ENCODE results near the gene TTC28. TPM values are rescaled to one million over a fixed set of nuclear protein-coding genes. Genes with fewer than 3 reads are reported as not detected.

The TTC28 gene
- total and polyA plus RNA-seq, 2 donors (not counting 3 experiments of a cell fraction or from before 2014, with no cell fraction given): 16.5 to 51.1 TPM

DNA sequence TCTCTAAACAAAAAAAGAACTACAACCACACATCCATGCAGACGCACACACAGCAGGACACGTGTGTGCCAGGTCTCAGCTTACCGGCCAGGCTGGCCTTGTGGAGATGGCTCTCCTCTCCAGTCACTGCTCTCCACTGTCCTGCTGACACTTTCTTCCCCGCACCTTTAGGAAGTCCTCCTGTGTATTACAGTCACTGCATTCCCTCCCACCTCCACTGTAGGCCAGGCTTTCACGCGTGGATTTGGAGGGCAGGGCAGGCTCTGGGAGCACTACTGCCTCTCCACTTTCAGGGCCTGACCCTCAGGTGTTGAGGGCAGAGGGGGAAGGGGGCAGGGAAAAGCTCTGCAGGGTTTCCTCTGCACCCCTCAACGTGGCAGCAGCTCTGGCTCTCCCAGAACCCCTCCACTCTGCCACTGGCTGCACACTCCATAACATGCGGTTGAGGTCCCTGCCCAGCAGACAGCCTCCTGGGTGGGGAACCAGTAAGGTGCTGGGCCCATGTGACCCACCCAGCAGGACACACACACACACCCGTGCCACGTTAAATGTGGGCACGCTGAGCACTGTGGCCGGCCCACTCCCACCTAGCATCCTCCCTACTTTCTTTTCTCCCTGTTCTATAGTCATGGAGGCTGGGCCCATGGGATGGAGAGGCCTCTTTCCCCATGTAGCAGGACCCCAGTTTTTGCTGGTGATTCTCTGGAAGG lies 653.6 kb downstream of the TTC28 start:
- no peaks in the 10 kb centered on the region for H3K36me3 ChIP-seq (ENCODE audit: control insufficient read depth in 2 of 2, extremely low read depth in 1 of 2, insufficient read depth in 2 of 2, low read length in 2 of 2)
- no peak overlapping the region for H3K4me3 ChIP-seq (replicated peaks in 1 of 3; ENCODE audit: insufficient read depth in 1 of 3, low read depth in 1 of 3, low read length in 3 of 3)
- CTCF ChIA-PET: interaction anchor here (1.0 kb wide), 1 partner anchor 26 kb away, joined by 3 read pairs; no protein-coding TSS in a partner anchor
- H3K9ac ChIP-seq (replicated peaks; ENCODE audit: extremely low read depth, insufficient read depth, low read length): no peak overlapping the region
- H3K4me1 ChIP-seq (ENCODE audit: control insufficient read depth, extremely low read depth, insufficient read depth, low read length): peaks cover 25% of the 10 kb centered on the region
- FAIRE-seq (no peak), DNase-seq (ENCODE audit: low read depth, low spot score) (no peak)
- no peak overlapping the region for H3K27ac ChIP-seq (ENCODE audit: insufficient read depth, low read depth, low read length)
- intact Hi-C loops (cut with micrococcal nuclease): loop anchor here (10.0 kb wide), 1 partner anchor 89 kb away; no protein-coding TSS in a partner anchor
- H3K4me2 ChIP-seq (ENCODE audit: insufficient read depth, low read length): no peak overlapping the region
- H3K27me3 ChIP-seq (ENCODE audit: control insufficient read depth in 2 of 2, insufficient read depth in 2 of 2, low read length in 2 of 2): no peaks in the 10 kb centered on the region
- BruUV-seq (replicated peaks): no TSS peak
- H2AFZ ChIP-seq (ENCODE audit: low read depth, low read length): no peak overlapping the region
- no peaks in the 10 kb centered on the region for H4K20me1 ChIP-seq (replicated peaks; ENCODE audit: control insufficient read depth, extremely low read depth, insufficient read depth, low read length)
- H3K79me2 ChIP-seq (ENCODE audit: control insufficient read depth, insufficient read depth, low read length): no peaks in the 10 kb centered on the region
- dilution Hi-C loops (cut with MboI; ENCODE audit: extremely low pct_ligation_motif_present, low sequenced_read_pairs): no loop called here
- TF ChIP-seq JUN (IDR thresholded peaks at IDR 0.05; ENCODE audit: borderline replicate concordance, insufficient read depth, insufficient read length, low read depth) (no peak), FOS (IDR thresholded peaks at IDR 0.05; ENCODE audit: borderline replicate concordance, insufficient read depth, low read length) (no peak), EZH2 (IDR thresholded peaks at IDR 0.05; ENCODE audit: borderline replicate concordance, low read depth, low read length, severe bottlenecking) (no peak), POLR2AphosphoS5 (IDR thresholded peaks at IDR 0.05; ENCODE audit: insufficient read depth, low read depth, low read length) (no peak), GATA2 (IDR thresholded peaks at IDR 0.05; ENCODE audit: insufficient read depth, insufficient read length, low read depth, low read length) (no peak), POLR2A (IDR thresholded peaks at IDR 0.05; ENCODE audit: low read depth, low read length) (no peak), MYC (IDR thresholded peaks at IDR 0.05; ENCODE audit: low read depth, low read length) (no peak), CTCF (IDR thresholded peaks at IDR 0.05; ENCODE audit: extremely low read depth in 1 of 2, insufficient read depth in 1 of 2, low read depth in 1 of 2, low read length in 2 of 2) (no peak)
- TF ChIP-seq, protein P1, sequence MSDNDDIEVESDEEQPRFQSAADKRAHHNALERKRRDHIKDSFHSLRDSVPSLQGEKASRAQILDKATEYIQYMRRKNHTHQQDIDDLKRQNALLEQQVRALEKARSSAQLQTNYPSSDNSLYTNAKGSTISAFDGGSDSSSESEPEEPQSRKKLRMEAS (IDR thresholded peaks at IDR 0.05; ENCODE audit: insufficient read depth, insufficient read length): no peak
- POLR2A ChIA-PET: no interaction called here
- H3K9me3 ChIP-seq (replicated peaks; ENCODE audit: control insufficient read depth, insufficient read depth, low read length): no peaks in the 10 kb centered on the region
- no peaks in the 10 kb centered on the region for H3K9me1 ChIP-seq (replicated peaks; ENCODE audit: control insufficient read depth, extremely low read depth, insufficient read depth, low read length)

Measured in endothelial cell of umbilical vein (primary cell).